Activated CD4-positive, alpha-beta memory T cell treated with anti-CD3 and anti-CD28 coated beads for 36 hours (primary cell): Measurements from ENCODE around the gene KIF13A. TPM values are rescaled to one million over a fixed set of nuclear protein-coding genes. Genes with fewer than 3 reads are reported as not detected.

Experiments
- CTCF ChIA-PET: fragments of 350-600 bp; sonication (Branson Sonifier 250); formaldehyde crosslinking; loops from one replicate; lab custom pipeline; 2021; ENCODE audit warnings: antibody characterized with exemption, inconsistent platforms; lab: Charles Lee
- POLR2A ChIA-PET: fragments of 350-600 bp; sonication (Branson Sonifier 250); formaldehyde crosslinking; loops from one replicate; lab custom pipeline; 2021; ENCODE audit warnings: antibody characterized with exemption; lab: Charles Lee
- DNase-seq: peaks from one replicate; pipeline ENCODE4 v3.0.0-alpha.2; 2020
- H3K27ac Mint-ChIP-seq: one replicate; pipeline ENCODE4 v1.8.0; 2021; ENCODE audit warnings: mixed read lengths
- H3K27me3 Mint-ChIP-seq: one replicate; pipeline ENCODE4 v1.8.0; 2021; ENCODE audit warnings: mixed read lengths
- H3K36me3 Mint-ChIP-seq: one replicate; pipeline ENCODE4 v1.8.0; 2021; ENCODE audit warnings: mixed read lengths
- H3K4me1 Mint-ChIP-seq: one replicate; pipeline ENCODE4 v1.8.0; 2021; ENCODE audit warnings: low read depth, mixed read lengths
- H3K4me3 Mint-ChIP-seq: one replicate; pipeline ENCODE4 v1.8.0; 2021; ENCODE audit warnings: mild to moderate bottlenecking, mixed read lengths
- H3K9me3 Mint-ChIP-seq: one replicate; pipeline ENCODE4 v1.8.0; 2021; ENCODE audit warnings: mixed read lengths
- intact Hi-C: fragments of 100-400 bp; cut with micrococcal nuclease; formaldehyde crosslinking; loops from one replicate; pipeline ENCODE4 v1.15.1; 2023
- total RNA-seq, 2 experiments: library from RNA; stranded (reverse); gene quantifications; one replicate each; pipeline ENCODE4 v1.2.3, GENCODE V29; 2021

KIF13A gene
- total RNA-seq, 2 experiments from 2014 or later: 0.07 TPM; not detected in 1

DNA sequence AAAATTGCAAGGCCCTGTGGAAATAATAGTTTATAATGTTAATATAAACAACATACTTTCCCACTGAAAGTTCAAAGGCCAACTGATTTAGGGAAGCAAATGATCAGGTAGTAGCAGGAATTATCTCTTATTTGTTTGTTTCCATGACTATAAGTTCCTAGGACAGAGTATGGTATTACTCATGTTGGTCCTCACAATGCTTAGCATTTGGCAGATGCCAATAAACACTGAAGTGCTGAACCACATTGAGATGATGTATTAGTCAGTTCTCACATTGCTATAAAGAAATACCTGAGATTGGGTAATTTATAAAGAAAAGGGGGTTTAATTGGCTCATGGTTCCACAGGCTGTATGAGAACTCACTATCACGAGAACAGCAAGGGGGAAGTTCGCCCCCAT, 151.1 kb downstream of the KIF13A start:
- ChIA-PET CTCF (no interaction called here), POLR2A (no interaction called here)
- peaks cover 3% of the 10 kb centered on the region for H3K27me3 Mint-ChIP-seq
- H3K36me3 Mint-ChIP-seq: no peaks in the 10 kb centered on the region
- no peaks in the 10 kb centered on the region for H3K9me3 Mint-ChIP-seq
- intact Hi-C loops: no loop called here
- H3K4me3 Mint-ChIP-seq: no peak overlapping the region
- H3K4me1 Mint-ChIP-seq: no peaks in the 10 kb centered on the region
- no peak overlapping the region for H3K27ac Mint-ChIP-seq
- DNase-seq: no peak

DNA sequence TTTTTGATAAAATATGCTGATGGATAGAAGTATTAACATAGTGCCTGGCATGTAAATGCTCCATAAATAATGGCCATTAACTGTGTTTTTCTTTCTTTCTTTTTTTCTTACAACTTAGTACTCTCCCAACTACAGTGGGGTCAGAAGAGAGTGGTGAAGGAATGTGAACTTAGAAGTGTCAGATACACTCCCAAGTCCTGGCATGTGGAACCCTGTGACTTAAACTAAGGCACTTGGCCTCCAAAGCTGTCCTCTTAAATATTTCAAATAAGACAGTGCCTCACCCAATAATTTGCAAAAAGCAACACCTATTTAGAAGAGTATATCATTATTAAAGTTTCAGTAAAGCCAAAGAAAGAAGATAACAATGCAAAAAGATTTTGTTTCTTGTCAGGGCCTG, 151.7 kb downstream of the KIF13A start:
- no peaks in the 10 kb centered on the region for H3K4me1 Mint-ChIP-seq
- intact Hi-C loops: no loop called here
- H3K27ac Mint-ChIP-seq: no peak overlapping the region
- no peaks in the 10 kb centered on the region for H3K36me3 Mint-ChIP-seq
- ChIA-PET POLR2A (no interaction called here), CTCF (no interaction called here)
- peaks cover 3% of the 10 kb centered on the region for H3K27me3 Mint-ChIP-seq
- H3K4me3 Mint-ChIP-seq: no peak overlapping the region
- no peaks in the 10 kb centered on the region for H3K9me3 Mint-ChIP-seq
- no peak for DNase-seq

DNA sequence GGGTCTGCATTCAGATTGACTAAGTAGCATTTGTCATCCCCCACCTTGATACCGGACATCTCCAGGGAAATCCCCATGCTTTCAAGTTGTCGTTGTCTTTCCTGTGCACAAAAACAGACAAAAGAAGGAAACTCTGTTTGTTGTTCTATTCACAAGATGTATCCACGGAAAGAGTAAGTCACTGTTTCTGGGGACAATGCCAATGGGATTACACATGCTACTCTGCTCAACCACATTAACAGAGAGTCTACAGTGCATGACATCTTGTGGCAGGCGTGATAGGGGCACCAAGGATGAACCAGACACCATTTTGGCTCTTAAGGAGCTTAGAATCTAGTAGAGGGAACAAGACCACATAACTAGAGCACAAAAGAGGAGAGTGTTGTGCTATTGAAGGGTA, 156.3 kb downstream of the KIF13A start:
- H3K9me3 Mint-ChIP-seq: no peaks in the 10 kb centered on the region
- ChIA-PET CTCF (no interaction called here), POLR2A (no interaction called here)
- intact Hi-C loops: no loop called here
- peaks cover 3% of the 10 kb centered on the region for H3K27me3 Mint-ChIP-seq
- no peak overlapping the region for H3K27ac Mint-ChIP-seq
- no peak for DNase-seq
- no peaks in the 10 kb centered on the region for H3K36me3 Mint-ChIP-seq
- no peak overlapping the region for H3K4me3 Mint-ChIP-seq
- H3K4me1 Mint-ChIP-seq: no peaks in the 10 kb centered on the region

DNA sequence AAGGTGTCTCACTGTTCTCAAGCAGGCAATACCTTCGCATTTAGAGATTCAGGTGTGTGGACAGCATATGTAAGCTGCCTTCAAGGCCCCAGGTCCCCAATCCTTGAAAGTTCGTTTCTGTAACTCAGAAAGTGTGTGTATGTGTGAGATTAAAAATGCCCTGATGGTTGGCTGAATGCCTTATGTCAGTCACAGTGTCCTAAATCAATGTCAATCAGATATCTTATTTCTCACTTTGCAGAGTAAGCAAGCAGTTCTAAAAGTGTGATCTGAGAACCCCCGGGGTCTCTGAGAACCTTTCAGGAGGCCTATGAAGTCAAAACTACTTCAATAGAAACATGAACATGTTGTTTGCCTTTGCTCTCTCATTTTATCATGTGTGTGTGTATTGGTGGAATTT, 157.5 kb downstream of the KIF13A start:
- no peak overlapping the region for H3K4me3 Mint-ChIP-seq
- ChIA-PET POLR2A (no interaction called here), CTCF (no interaction called here)
- H3K36me3 Mint-ChIP-seq: no peaks in the 10 kb centered on the region
- H3K4me1 Mint-ChIP-seq: no peaks in the 10 kb centered on the region
- no peaks in the 10 kb centered on the region for H3K9me3 Mint-ChIP-seq
- DNase-seq: no peak
- intact Hi-C loops: no loop called here
- peaks cover 3% of the 10 kb centered on the region for H3K27me3 Mint-ChIP-seq
- H3K27ac Mint-ChIP-seq: no peak overlapping the region

DNA sequence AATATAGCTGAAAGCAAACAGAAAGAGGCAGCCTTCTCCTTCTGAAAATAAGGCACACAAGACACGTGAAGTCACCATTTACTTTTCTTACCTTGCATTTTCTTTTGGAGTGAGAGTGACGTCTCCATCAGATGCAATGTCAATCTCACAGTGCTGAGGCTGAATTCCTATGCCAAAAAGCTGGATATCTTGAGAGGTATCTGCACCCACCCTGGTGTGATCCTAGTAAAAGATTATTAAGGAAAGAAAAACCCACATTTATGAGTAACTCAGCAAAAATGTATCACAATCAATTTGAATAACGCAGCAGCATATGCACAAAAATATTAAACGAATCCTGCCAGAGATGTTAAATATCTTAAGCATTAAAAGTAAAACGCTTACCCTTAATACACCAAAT, 159.3 kb downstream of the KIF13A start:
- Mint-ChIP-seq H3K36me3 (no peaks in the 10 kb centered on the region), H3K9me3 (no peaks in the 10 kb centered on the region), H3K27ac (no peak overlapping the region), H3K4me1 (no peaks in the 10 kb centered on the region), H3K27me3 (peaks cover 3% of the 10 kb centered on the region), H3K4me3 (no peak overlapping the region)
- ChIA-PET POLR2A (no interaction called here), CTCF (interaction anchor here (1.0 kb wide), 1 partner anchor 24 kb away, joined by 3 read pairs; no protein-coding TSS in a partner anchor)
- DNase-seq: no peak
- intact Hi-C loops: no loop called here

DNA sequence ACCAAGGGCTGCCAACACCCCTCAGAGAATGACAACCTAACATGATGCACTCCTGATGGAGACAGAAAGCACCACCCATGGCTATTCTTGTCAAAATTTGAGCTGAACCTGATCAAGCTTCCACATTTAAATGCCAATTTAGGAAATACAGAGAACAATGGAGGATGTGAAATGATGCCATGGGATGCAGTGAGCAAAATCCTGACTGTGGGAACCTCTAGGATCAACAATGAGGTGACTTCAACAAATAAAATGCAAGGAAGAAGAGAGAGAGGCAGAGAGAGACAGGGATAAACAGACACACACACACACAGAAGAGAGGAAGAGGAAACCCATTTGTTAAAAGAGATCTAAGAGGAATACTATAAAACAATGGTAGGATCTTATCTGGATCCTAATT, 161.1 kb downstream of the KIF13A start:
- intact Hi-C loops: no loop called here
- Mint-ChIP-seq H3K4me1 (no peaks in the 10 kb centered on the region), H3K27me3 (no peaks in the 10 kb centered on the region), H3K9me3 (no peaks in the 10 kb centered on the region), H3K27ac (no peak overlapping the region), H3K4me3 (no peak overlapping the region), H3K36me3 (no peaks in the 10 kb centered on the region)
- DNase-seq: no peak
- POLR2A ChIA-PET: no interaction called here
- CTCF ChIA-PET: interaction anchor here (1.2 kb wide), 1 partner anchor 296 kb away, joined by 3 read pairs; the partner anchor contains the start of gene NHLRC1

DNA sequence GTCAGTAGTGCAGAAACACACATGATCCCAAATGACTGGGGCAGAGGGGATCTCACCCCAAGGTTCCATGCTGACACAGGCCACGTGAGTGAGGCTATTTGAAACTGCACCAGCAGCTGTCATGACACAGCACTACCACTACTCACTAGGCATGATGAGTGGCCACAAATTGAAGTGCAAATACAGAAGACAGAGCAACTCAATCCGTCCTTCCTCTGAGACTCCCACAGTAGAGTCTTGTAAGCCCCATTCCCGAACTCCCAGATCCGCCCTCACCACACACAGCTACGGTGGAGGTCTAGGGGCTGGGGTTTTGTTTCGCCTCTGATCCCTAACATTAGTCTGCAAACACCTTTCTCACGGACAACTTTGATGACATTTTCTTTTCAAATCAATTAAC, 167.4 kb downstream of the KIF13A start:
- Mint-ChIP-seq H3K27ac (no peak overlapping the region), H3K36me3 (no peaks in the 10 kb centered on the region), H3K4me1 (no peaks in the 10 kb centered on the region), H3K27me3 (peaks cover 2% of the 10 kb centered on the region), H3K4me3 (no peak overlapping the region), H3K9me3 (no peaks in the 10 kb centered on the region)
- intact Hi-C loops: no loop called here
- POLR2A ChIA-PET: no interaction called here
- no peak for DNase-seq
- CTCF ChIA-PET: no interaction called here

DNA sequence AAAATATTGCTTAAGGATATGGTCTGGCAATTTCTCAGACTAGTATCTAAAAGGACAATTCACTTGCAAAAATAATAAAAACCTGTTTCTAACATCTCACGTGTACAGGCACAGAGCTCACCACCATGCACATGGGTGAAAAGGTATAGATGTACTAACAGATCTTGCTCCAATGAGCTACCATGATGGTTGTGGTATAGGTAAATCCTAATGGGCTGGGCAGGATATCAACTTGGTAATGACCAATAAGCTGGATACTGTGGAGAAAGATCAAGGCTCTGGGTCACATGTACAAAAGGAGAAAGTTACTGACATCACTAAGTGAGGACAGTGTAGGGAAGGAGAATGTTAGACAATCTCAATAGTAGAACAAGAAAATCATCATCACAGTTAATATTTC, 169.7 kb downstream of the KIF13A start:
- peaks cover 2% of the 10 kb centered on the region for H3K27me3 Mint-ChIP-seq
- no peaks in the 10 kb centered on the region for H3K9me3 Mint-ChIP-seq
- no peak overlapping the region for H3K27ac Mint-ChIP-seq
- DNase-seq: no peak
- H3K4me3 Mint-ChIP-seq: no peak overlapping the region
- CTCF ChIA-PET: interaction anchor here (1.0 to 4.1 kb wide), 5 partner anchors 13 to 661 kb away, joined by 3 to 26 read pairs (median 4); no protein-coding TSS in a partner anchor
- no peaks in the 10 kb centered on the region for H3K36me3 Mint-ChIP-seq
- intact Hi-C loops: loop anchor here (5.0 kb wide), 2 partner anchors 215 to 305 kb away; partner anchors contain the start of genes FAM8A1 and NHLRC1
- no peaks in the 10 kb centered on the region for H3K4me1 Mint-ChIP-seq
- POLR2A ChIA-PET: interaction anchor here (1.1 kb wide), 1 partner anchor 13 kb away, joined by 3 read pairs; no protein-coding TSS in a partner anchor

DNA sequence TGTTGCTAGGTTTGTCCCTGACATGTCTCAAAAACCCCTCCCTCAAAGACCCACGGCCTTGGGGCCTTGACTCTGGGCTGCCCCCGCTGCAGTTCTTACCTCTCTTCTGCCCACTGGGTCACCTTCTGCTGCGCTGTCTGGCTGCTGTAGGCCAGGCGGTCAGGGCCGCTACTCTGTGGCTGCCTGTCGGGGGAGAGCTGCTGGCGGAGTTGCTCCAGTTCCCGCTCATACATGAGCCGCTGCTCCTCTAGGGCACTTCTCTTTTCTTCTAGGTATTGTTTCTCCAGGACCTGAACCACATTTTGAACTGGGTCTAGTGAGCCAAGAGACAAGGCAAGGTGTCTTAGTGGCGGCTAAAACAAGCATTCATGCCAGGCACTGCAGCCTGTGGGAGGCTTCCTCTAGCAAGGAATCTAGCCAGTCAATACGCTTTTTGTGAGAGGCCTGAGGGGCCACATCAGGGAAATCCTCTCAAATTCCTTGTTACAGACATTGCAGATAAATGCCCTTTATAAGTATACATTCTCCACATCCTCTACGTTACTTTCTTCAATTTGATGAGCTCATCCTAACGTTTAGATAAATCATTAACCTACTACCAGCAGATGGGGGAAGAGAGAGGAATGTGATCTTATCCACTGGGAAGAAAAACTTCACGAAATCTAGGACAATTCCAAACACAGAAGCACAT, 170.4 kb downstream of the KIF13A start:
- H3K9me3 Mint-ChIP-seq: peaks cover 5% of the 10 kb centered on the region
- no peak overlapping the region for H3K4me3 Mint-ChIP-seq
- H3K27me3 Mint-ChIP-seq: peaks cover 2% of the 10 kb centered on the region
- intact Hi-C loops: loop anchor here (5.0 kb wide), 2 partner anchors 215 to 305 kb away; partner anchors contain the start of genes FAM8A1 and NHLRC1
- H3K4me1 Mint-ChIP-seq: no peaks in the 10 kb centered on the region
- POLR2A ChIA-PET: no interaction called here
- no peak overlapping the region for H3K27ac Mint-ChIP-seq
- no peaks in the 10 kb centered on the region for H3K36me3 Mint-ChIP-seq
- CTCF ChIA-PET: interaction anchor here (1.1 to 4.1 kb wide), 5 partner anchors 12 to 662 kb away, joined by 3 to 26 read pairs (median 4); no protein-coding TSS in a partner anchor
- DNase-seq: no peak

DNA sequence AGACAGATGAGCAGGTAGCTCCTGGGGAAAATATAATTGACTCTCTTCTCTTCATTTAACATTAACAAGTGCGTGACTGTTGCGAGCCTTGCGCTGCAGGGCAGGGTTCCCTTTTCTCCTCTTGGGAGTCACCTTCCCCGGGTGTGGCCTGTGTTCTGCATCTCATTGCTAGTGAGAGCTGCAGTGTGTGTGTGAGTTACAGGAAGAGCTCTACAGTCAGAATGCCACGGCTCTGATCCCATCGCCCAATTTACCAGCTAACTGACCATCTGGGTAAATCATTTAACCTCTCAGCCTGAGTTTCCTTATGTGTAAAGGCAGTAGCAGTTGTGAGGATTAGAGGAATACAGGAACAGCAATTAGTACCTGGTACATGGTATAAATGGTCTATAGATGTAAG, 173.9 kb downstream of the KIF13A start:
- intact Hi-C loops: no loop called here
- Mint-ChIP-seq H3K9me3 (peaks cover 5% of the 10 kb centered on the region), H3K27ac (no peak overlapping the region), H3K4me1 (no peaks in the 10 kb centered on the region), H3K27me3 (peaks cover 2% of the 10 kb centered on the region), H3K36me3 (no peaks in the 10 kb centered on the region), H3K4me3 (no peak overlapping the region)
- POLR2A ChIA-PET: no interaction called here
- no peak for DNase-seq
- CTCF ChIA-PET: interaction anchor here (0.7 to 4.6 kb wide), 4 partner anchors 9 to 229 kb away, joined by 3 to 18 read pairs (median 6); no protein-coding TSS in a partner anchor

DNA sequence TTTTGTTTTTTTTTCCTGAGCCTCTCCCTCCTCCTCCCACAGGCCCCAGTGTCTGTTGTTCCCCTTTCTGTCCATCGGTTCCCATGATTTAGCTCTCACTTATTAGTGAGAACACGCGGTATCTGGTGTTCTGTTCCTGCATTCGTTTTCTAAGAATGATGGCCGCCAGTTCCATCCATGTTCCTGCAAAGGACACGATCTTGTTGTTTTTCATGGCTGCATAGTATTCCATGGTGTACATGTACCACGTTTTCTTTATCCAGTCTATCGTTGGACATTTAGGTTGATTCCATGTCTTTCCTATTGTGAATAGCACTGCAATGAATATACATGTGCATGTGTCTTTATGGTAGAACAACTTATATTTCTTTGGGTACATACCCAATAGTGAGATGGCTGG, 175.1 kb downstream of the KIF13A start:
- DNase-seq: no peak
- intact Hi-C loops: no loop called here
- Mint-ChIP-seq H3K4me3 (no peak overlapping the region), H3K27me3 (peaks cover 4% of the 10 kb centered on the region), H3K36me3 (no peaks in the 10 kb centered on the region), H3K27ac (no peak overlapping the region), H3K4me1 (no peaks in the 10 kb centered on the region), H3K9me3 (peaks cover 12% of the 10 kb centered on the region)
- POLR2A ChIA-PET: no interaction called here
- CTCF ChIA-PET: interaction anchor here (1.5 to 4.6 kb wide), 3 partner anchors 8 to 228 kb away, joined by 5 to 18 read pairs (median 8); no protein-coding TSS in a partner anchor

DNA sequence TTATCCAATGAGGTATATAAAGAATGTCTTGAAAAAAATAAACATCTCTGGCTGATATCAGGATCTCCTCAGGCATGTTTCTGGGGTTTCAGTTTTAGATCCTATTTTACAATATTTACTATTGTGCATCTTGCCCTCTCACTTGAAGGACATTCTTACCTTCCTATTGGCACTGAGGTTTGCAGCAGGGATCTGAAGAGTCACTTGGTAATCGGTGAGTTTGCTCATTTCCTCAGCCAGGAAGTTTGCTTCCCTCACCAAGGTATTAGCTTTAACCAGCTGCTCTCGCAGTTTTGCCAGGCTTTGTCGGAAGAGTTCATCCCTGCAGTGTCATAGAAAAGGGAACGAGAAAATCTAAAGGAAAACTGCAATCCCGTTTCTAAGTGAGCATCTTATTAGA, 178.8 kb downstream of the KIF13A start:
- intact Hi-C loops: no loop called here
- CTCF ChIA-PET: no interaction called here
- no peaks in the 10 kb centered on the region for H3K4me1 Mint-ChIP-seq

More for the DNA sequence above, 178.8 kb downstream of the KIF13A start:
- no peak for DNase-seq
- Mint-ChIP-seq H3K4me3 (no peak overlapping the region), H3K36me3 (no peaks in the 10 kb centered on the region), H3K9me3 (peaks cover 14% of the 10 kb centered on the region), H3K27me3 (peaks cover 7% of the 10 kb centered on the region), H3K27ac (no peak overlapping the region)
- POLR2A ChIA-PET: no interaction called here
